ENCODE results near the gene ZNF789.
A peak's percentile ranks its signal among the peaks of the same experiment; 100 is the strongest.

ZNF789 gene

DNA sequence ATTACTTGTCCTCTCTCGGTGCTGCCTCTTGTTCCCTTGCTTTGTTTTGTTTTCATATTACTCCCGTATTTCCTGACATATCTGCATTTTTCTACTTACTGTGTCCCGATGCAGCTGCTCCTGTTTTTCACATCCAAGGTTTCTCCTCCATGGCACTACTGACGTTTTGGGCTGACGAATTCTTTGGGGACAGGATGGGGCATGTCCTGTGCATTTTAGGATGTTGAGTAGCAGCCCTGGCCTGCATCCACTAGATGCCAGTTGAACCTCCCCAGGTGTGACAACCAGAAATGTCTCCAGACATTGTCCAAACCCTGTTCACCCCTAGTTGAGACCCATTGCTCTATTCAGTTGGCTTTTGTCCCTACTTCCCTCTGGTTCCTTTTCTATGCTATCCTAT lies 12.4 kb downstream of the ZNF789 start:
- peak overlapping the region; percentile 70 for H3K27ac ChIP-seq
- CTCF ChIA-PET, result interaction anchor here (1.0 kb wide), 1 partner anchor 11 kb away, joined by 3 read pairs; no protein-coding TSS in a partner anchor
- no peak for DNase-seq (ENCODE audit: low spot score)
- POLR2A ChIA-PET (ENCODE audit: low non-redundant PET), result no interaction called here
- TF ChIP-seq, protein P1, sequence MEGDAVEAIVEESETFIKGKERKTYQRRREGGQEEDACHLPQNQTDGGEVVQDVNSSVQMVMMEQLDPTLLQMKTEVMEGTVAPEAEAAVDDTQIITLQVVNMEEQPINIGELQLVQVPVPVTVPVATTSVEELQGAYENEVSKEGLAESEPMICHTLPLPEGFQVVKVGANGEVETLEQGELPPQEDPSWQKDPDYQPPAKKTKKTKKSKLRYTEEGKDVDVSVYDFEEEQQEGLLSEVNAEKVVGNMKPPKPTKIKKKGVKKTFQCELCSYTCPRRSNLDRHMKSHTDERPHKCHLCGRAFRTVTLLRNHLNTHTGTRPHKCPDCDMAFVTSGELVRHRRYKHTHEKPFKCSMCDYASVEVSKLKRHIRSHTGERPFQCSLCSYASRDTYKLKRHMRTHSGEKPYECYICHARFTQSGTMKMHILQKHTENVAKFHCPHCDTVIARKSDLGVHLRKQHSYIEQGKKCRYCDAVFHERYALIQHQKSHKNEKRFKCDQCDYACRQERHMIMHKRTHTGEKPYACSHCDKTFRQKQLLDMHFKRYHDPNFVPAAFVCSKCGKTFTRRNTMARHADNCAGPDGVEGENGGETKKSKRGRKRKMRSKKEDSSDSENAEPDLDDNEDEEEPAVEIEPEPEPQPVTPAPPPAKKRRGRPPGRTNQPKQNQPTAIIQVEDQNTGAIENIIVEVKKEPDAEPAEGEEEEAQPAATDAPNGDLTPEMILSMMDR (conservative IDR thresholded peaks at IDR 0.05; ENCODE audit: low read depth), result no peak

DNA sequence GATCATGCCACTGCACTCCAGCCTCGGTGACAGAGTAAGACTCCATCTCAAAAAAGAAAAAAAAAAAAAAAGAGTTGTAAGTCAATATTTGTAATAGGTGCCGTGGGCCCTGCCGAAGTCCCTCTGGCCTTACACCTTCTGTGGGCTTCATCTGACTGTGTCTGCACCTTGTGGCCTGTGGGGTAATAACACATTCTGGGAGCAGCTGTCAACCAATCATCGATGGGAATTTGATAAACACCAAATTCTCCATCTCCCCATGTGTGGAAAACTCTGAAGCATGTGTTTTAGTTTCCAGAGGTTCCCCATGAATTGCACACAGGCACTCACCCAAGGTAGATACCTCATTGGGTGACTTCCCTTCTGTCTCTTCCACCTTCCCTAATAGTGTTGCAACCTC lies 16.5 kb downstream of the ZNF789 start:
- ChIA-PET POLR2A (ENCODE audit: low non-redundant PET) (no interaction called here), CTCF (no interaction called here)
- 0 out of 2 replicates have a peak overlapping the region, but pooled peaks have one; percentile 1 for H3K27ac ChIP-seq
- no peak for DNase-seq (ENCODE audit: low spot score)
- TF ChIP-seq, protein P1 (conservative IDR thresholded peaks at IDR 0.05; ENCODE audit: low read depth), result no peak

DNA sequence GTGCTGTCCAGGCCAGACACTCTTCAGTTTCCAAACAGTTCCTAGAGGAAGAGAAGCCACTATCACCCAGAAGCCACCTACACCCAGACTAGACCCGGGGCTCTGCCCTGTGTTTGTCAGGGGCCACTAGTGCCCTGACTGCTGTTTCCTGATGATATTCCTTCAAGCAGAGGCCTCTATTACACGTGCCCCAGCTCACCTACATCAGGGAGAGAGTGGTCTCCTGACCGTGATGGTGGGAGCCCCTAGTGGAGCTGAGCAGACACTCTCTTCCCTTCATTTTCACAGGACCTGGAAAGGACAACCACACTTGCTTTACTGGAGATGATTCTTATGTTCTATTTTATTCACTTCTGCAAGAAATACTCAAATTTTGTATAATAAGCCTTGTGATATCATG lies 18.2 kb downstream of the ZNF789 start:
- TF ChIP-seq, protein P1 (conservative IDR thresholded peaks at IDR 0.05; ENCODE audit: low read depth), result no peak
- ChIA-PET CTCF (no interaction called here), POLR2A (ENCODE audit: low non-redundant PET) (no interaction called here)
- DNase-seq (ENCODE audit: low spot score), result no peak
- no peak overlapping the region for H3K27ac ChIP-seq

DNA sequence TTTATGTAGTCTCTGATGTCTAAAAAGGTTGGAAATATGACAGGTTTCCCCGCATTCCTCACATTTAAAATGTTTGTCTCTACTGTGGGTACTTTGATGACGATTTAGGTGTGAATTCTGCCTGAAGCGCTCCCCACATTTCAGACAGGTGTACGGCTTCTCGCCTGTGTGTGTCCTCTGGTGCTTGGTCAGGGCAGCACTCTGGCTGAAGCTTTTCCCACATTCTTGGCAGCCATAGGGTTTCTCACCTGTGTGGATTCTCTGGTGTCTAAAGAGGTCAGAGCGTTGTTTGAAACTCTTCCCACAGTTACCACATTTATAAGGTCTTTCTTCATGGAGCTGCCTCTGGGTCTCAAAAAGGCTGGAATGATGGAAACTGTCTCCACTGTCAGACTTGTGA lies 21.1 kb downstream of the ZNF789 start:
- no peak overlapping the region for H3K27ac ChIP-seq
- ChIA-PET POLR2A (ENCODE audit: low non-redundant PET) (no interaction called here), CTCF (no interaction called here)
- TF ChIP-seq, protein P1 (conservative IDR thresholded peaks at IDR 0.05; ENCODE audit: low read depth), result no peak
- no peak for DNase-seq (ENCODE audit: low spot score)

DNA sequence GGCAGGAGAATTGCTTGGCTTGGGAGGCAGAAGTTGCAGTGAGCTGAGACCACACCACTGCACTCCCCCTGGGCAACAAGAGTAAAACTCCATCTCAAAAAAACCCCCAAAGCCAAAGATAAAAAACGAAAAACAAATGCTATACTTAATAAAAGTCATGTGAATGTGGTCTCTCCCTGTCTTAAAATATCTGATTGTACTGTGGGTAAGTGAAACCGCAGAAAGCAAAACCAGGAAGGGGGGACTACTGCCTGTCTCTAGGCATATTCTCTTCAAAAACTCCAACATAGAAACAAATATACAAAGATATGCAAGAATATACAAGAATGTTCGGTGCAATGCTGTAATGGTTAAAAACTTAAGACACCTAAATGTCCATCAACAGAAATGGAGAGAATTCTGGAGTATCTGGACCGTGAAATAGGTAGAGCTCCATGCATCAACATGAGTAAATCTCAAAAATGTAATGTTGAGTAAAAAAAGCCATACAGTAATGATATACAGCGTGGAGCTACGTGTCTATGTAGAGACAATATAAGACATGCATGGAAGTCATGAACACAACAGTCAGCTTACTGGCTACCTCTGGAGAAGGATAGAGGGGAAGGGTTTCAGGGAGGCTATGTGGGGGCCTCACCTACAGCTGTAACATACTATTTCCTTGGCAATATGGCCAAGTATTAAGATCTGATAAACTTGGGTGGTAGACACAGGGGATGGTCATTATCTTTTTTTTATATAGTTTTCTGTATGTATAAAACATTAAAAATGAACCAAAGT lies 25.3 kb downstream of the ZNF789 start:
- DNase-seq (ENCODE audit: low spot score), result no peak
- H3K27ac ChIP-seq, result no peak overlapping the region
- CTCF ChIA-PET, result interaction anchor here (0.7 kb wide), 1 partner anchor 48 kb away, joined by 4 read pairs; no protein-coding TSS in a partner anchor
- POLR2A ChIA-PET (ENCODE audit: low non-redundant PET), result no interaction called here
- TF ChIP-seq, protein P1 (conservative IDR thresholded peaks at IDR 0.05; ENCODE audit: low read depth), result no peak

DNA sequence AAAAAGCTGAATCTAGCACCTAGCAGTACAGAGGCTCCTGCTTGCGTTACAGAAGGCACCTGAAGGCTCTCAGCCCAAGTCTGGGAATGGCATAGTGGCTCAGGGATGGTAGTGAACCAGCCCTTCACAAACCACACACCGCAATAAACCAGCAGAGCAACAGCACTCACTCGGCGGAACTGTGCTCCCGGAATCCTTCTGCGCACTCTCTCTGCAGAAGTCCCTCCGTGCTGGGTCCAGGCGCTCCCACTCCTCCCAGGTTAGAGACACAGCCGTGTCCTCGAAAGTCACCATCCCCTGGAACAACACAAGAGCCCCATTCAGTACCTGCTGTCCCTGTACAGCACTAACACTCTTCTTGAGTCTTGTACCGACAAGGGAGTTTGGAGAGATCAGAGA lies 25.9 kb downstream of the ZNF789 start:
- H3K27ac ChIP-seq, result peak overlapping the region; percentile 92
- TF ChIP-seq, protein P1 (conservative IDR thresholded peaks at IDR 0.05; ENCODE audit: low read depth), result no peak
- ChIA-PET POLR2A (ENCODE audit: low non-redundant PET) (no interaction called here), CTCF (no interaction called here)
- no peak for DNase-seq (ENCODE audit: low spot score)
